ENCODE results near the gene TRMT112. TPM values are rescaled to one million over a fixed set of nuclear protein-coding genes. Genes with fewer than 3 reads are reported as not detected.

The TRMT112 gene
- total RNA-seq, 1 experiment from 2014 or later, result 328 TPM

DNA sequence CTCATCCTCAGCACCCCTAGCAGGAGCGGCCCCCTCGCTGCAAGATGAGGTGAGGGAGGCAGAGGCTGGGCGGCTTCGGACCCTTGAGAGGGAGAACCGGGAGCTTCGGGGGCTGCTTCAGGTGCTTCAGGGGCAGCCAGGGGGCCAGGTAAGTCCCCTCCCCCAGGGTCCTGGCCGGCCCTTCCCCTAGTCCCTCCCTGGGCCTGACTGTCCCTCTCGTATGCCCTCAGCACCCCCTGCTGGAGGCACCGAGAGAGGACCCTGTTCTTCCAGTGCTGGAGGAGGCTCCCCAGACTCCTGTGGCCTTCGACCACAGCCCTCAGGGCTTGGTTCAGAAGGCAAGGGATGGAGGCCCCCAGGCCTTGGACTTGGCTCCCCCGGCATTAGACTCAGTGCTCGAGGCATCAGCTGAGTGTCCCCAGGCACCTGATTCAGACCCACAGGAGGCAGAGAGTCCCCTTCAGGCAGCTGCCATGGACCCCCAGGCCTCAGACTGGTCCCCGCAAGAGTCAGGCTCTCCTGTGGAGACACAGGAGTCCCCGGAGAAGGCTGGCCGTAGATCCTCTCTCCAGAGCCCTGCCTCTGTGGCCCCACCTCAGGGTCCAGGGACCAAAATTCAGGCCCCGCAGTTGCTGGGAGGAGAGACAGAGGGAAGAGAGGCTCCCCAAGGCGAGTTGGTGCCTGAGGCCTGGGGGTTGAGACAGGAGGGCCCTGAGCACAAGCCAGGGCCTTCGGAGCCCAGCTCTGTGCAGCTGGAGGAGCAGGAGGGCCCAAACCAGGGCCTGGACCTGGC lies 26.6 kb upstream of the TRMT112 start:
- Histone ChIP-seq H3K27ac (ENCODE audit: low read depth, low read length) (no peak overlapping the region), H3K79me2 (ENCODE audit: insufficient read depth, low read length) (no peaks in the 10 kb centered on the region), H3K4me3 (replicated peaks in 1 of 2; ENCODE audit: low read depth in 1 of 2, low read length in 2 of 2) (no peak overlapping the region), H2AFZ (ENCODE audit: low read depth, low read length, poor library complexity, severe bottlenecking) (no peak overlapping the region), H3K4me2 (ENCODE audit: low read length) (no peak overlapping the region; the same call in 1 of the 2 replicates), H3K36me3 (ENCODE audit: control insufficient read depth in 1 of 2, insufficient read depth in 2 of 2, low read length in 2 of 2) (no peaks in the 10 kb centered on the region), H3K9ac (ENCODE audit: low read length) (no peak overlapping the region), H4K20me1 (ENCODE audit: insufficient read depth) (no peaks in the 10 kb centered on the region), H3K27me3 (ENCODE audit: insufficient read depth, low read length) (no peaks in the 10 kb centered on the region), H3K4me1 (ENCODE audit: control insufficient read depth in 1 of 2, insufficient read depth in 2 of 2, low read length in 2 of 2) (peaks cover 14 to 39% of the 10 kb centered on the region in 2 experiments), H3K9me3 (ENCODE audit: control insufficient read depth in 1 of 2, insufficient read depth in 1 of 2, low read depth in 1 of 2, low read length in 2 of 2) (no peaks in the 10 kb centered on the region), H3K9me2 (ENCODE audit: insufficient read depth) (no peaks in the 10 kb centered on the region)
- ChIA-PET RAD21 (ENCODE audit: low non-redundant PET in 1 of 2, low total read pairs in 2 of 2, uncharacterized antibody in 2 of 2, unreplicated experiment in 2 of 2) (interaction anchor here in 1 of 2 experiments (0.6 kb wide), 1 partner anchor 139 kb away, joined by 4 read pairs; no protein-coding TSS in a partner anchor), POLR2A (no interaction called here), CTCF (interaction anchor here (1.8 to 3.9 kb wide), 3 partner anchors 12 to 27 kb away, joined by 16 to 46 read pairs (median 27); partner anchors contain the start of genes PRDX5 and TRMT112)
- intact Hi-C loops (cut with micrococcal nuclease), result loop anchor here (5.0 kb wide), 1 partner anchor 37 kb away; the partner anchor contains the start of gene ESRRA
- no peak for DNase-seq (ENCODE audit: low read depth, low spot score)
- 0 out of 2 replicates have a peak, but pooled peaks have one; percentile 15 for ATAC-seq
- TF ChIP-seq, protein P1, sequence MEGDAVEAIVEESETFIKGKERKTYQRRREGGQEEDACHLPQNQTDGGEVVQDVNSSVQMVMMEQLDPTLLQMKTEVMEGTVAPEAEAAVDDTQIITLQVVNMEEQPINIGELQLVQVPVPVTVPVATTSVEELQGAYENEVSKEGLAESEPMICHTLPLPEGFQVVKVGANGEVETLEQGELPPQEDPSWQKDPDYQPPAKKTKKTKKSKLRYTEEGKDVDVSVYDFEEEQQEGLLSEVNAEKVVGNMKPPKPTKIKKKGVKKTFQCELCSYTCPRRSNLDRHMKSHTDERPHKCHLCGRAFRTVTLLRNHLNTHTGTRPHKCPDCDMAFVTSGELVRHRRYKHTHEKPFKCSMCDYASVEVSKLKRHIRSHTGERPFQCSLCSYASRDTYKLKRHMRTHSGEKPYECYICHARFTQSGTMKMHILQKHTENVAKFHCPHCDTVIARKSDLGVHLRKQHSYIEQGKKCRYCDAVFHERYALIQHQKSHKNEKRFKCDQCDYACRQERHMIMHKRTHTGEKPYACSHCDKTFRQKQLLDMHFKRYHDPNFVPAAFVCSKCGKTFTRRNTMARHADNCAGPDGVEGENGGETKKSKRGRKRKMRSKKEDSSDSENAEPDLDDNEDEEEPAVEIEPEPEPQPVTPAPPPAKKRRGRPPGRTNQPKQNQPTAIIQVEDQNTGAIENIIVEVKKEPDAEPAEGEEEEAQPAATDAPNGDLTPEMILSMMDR (IDR thresholded peaks at IDR 0.05 in 2 of 3, conservative IDR thresholded peaks at IDR 0.05 in 1 of 3; ENCODE audit: borderline replicate concordance in 1 of 3, insufficient read depth in 1 of 3, low read depth in 2 of 3, low read length in 2 of 3), result peak in 2 of 3 experiments; percentile 35 to 55; a peak in 4 of 6 replicates
- no peak for TF ChIP-seq SIN3A (IDR thresholded peaks at IDR 0.05; ENCODE audit: low read depth)
- no TSS peak for BruUV-seq (replicated peaks)

Measured in HCT116 (cell line).